Measurements from ENCODE around the gene KLF9.

GRCh38 chr9:70355801-70356200 lies 58.7 kb downstream of the KLF9 start:
- TF ChIP-seq, protein P1, sequence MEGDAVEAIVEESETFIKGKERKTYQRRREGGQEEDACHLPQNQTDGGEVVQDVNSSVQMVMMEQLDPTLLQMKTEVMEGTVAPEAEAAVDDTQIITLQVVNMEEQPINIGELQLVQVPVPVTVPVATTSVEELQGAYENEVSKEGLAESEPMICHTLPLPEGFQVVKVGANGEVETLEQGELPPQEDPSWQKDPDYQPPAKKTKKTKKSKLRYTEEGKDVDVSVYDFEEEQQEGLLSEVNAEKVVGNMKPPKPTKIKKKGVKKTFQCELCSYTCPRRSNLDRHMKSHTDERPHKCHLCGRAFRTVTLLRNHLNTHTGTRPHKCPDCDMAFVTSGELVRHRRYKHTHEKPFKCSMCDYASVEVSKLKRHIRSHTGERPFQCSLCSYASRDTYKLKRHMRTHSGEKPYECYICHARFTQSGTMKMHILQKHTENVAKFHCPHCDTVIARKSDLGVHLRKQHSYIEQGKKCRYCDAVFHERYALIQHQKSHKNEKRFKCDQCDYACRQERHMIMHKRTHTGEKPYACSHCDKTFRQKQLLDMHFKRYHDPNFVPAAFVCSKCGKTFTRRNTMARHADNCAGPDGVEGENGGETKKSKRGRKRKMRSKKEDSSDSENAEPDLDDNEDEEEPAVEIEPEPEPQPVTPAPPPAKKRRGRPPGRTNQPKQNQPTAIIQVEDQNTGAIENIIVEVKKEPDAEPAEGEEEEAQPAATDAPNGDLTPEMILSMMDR (IDR thresholded peaks at IDR 0.05) = no peak
- TF ChIP-seq TCF12 (IDR thresholded peaks at IDR 0.05) = no peak
- TF ChIP-seq, protein P2, sequence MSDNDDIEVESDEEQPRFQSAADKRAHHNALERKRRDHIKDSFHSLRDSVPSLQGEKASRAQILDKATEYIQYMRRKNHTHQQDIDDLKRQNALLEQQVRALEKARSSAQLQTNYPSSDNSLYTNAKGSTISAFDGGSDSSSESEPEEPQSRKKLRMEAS (IDR thresholded peaks at IDR 0.05; ENCODE audit: low read depth) = no peak
- no peak for TF ChIP-seq NFIC (IDR thresholded peaks at IDR 0.05; ENCODE audit: borderline replicate concordance)
- TF ChIP-seq YY1 (IDR thresholded peaks at IDR 0.05; ENCODE audit: low read depth) = no peak
